Endothelial cell of umbilical vein (primary cell): ENCODE measurements around the gene PTPRE. TPM values are rescaled to one million over a fixed set of nuclear protein-coding genes. Genes with fewer than 3 reads are reported as not detected.
A peak's percentile ranks its signal among the peaks of the same experiment; 100 is the strongest.

Experiments used
- BruUV-seq: library from RNA; stranded (reverse); fragments of 400-500 nt; replicated peaks from 2 replicates; lab custom pipeline; 2021; lab: Mats Ljungman, UMichigan
- CTCF ChIA-PET: fragments of 300-600, 350-600 bp; sonication (Branson Sonifier 250); formaldehyde crosslinking; loops from one replicate; lab custom pipeline; 2021; ENCODE audit warnings: antibody characterized with exemption, inconsistent platforms; lab: Charles Lee
- POLR2A ChIA-PET: fragments of 300-600, 350-600 bp; sonication (Branson Sonifier 250); formaldehyde crosslinking; loops from one replicate; lab custom pipeline; 2021; ENCODE audit warnings: antibody characterized with exemption, inconsistent platforms; lab: Charles Lee
- DNase-seq: peaks from one replicate; pipeline ENCODE4 v3.0.0-alpha.2; 2011; ENCODE audit warnings: low read depth, low spot score
- FAIRE-seq: peaks from 2 replicates; lab custom pipeline; 2011; peaks lifted over from hg19 to GRCh38; lab: Jason Lieb, UNC
- H2AFZ ChIP-seq: 2 replicates; pipeline ENCODE4 v1.6.0; 2012; ENCODE audit warnings: low read depth, low read length, control low read depth, inconsistent platforms
- H3K27ac ChIP-seq: 2 replicates; pipeline ENCODE4 v1.5.1; 2011; ENCODE audit warnings: low read depth, mild to moderate bottlenecking, control low read depth, low read length, moderate library complexity; ENCODE audit not compliant: insufficient read depth
- H3K27me3 ChIP-seq, 2 experiments: 2 replicates each; pipeline versions ENCODE4 v1.6.0 to v1.6.1; 2011; ENCODE audit warnings: low read length in 2 of 2, mixed read lengths in 1 of 2; ENCODE audit not compliant: control insufficient read depth in 2 of 2, insufficient read depth in 2 of 2
- H3K36me3 ChIP-seq, 2 experiments: 2 replicates in 1 of 2; 3 replicates in 1 of 2; pipeline ENCODE4 v1.5.1; 2011; ENCODE audit warnings: low read length in 2 of 2, mild to moderate bottlenecking in 1 of 2, moderate library complexity in 1 of 2; ENCODE audit not compliant: control insufficient read depth in 2 of 2, insufficient read depth in 2 of 2; ENCODE audit errors: extremely low read depth in 1 of 2
- H3K4me1 ChIP-seq: 3 replicates; pipeline ENCODE4 v1.5.1; 2011; ENCODE audit warnings: mild to moderate bottlenecking, low read length; ENCODE audit not compliant: control insufficient read depth, insufficient read depth; ENCODE audit errors: extremely low read depth
- H3K4me2 ChIP-seq: 2 replicates; pipeline ENCODE4 v1.6.1; 2011; ENCODE audit warnings: low read length, control low read depth, mixed read lengths; ENCODE audit not compliant: insufficient read depth
- H3K4me3 ChIP-seq, 3 experiments: fragments of 200-600 bp in 1 of 3; sonication (generic), shearing (Covaris generic) in 1 of 3; replicated peaks in 1 of 3; 2 replicates each; pipeline ENCODE4 v1.5.1; 2011 to 2016; ENCODE audit warnings: control low read depth in 3 of 3, low read length in 3 of 3, mild to moderate bottlenecking in 2 of 3, inconsistent platforms in 1 of 3, low read depth in 1 of 3, moderate library complexity in 1 of 3; ENCODE audit not compliant: insufficient read depth in 1 of 3
- H3K79me2 ChIP-seq: 2 replicates; pipeline ENCODE4 v1.6.0; 2012; ENCODE audit warnings: low read length, inconsistent platforms; ENCODE audit not compliant: control insufficient read depth, insufficient read depth
- H3K9ac ChIP-seq: replicated peaks from 2 replicates; pipeline ENCODE3; 2011; ENCODE audit warnings: low read length, control low read depth; ENCODE audit not compliant: insufficient read depth; ENCODE audit errors: extremely low read depth
- H3K9me1 ChIP-seq: replicated peaks from 3 replicates; pipeline ENCODE4 v1.6.0; 2011; ENCODE audit warnings: mild to moderate bottlenecking, low read length; ENCODE audit not compliant: control insufficient read depth, insufficient read depth; ENCODE audit errors: extremely low read depth
- H3K9me3 ChIP-seq: replicated peaks from 2 replicates; pipeline ENCODE4 v1.5.1; 2012; ENCODE audit warnings: low read length, inconsistent platforms; ENCODE audit not compliant: control insufficient read depth, insufficient read depth
- H4K20me1 ChIP-seq: replicated peaks from 2 replicates; pipeline ENCODE3; 2011; ENCODE audit warnings: mild to moderate bottlenecking, low read length; ENCODE audit not compliant: control insufficient read depth, insufficient read depth; ENCODE audit errors: extremely low read depth
- EZH2 ChIP-seq: IDR thresholded peaks from 2 replicates; pipeline ENCODE4 v1.6.1; 2012; ENCODE audit warnings: borderline replicate concordance, low read depth, mild to moderate bottlenecking, moderate library complexity, low read length, inconsistent platforms; ENCODE audit not compliant: severe bottlenecking
- FOS ChIP-seq: IDR thresholded peaks from 2 replicates; pipeline ENCODE4 v1.6.1; 2011; ENCODE audit warnings: mild to moderate bottlenecking, low read length, moderate library complexity, borderline replicate concordance; ENCODE audit not compliant: insufficient read depth
- GATA2 ChIP-seq: IDR thresholded peaks from 2 replicates; pipeline ENCODE4 v1.7.0; 2011; ENCODE audit warnings: low read depth, mild to moderate bottlenecking, moderate library complexity, mixed read lengths, low read length; ENCODE audit not compliant: insufficient read length, insufficient read depth
- JUN ChIP-seq: IDR thresholded peaks from 2 replicates; pipeline ENCODE4 v1.6.1; 2011; ENCODE audit warnings: borderline replicate concordance, low read depth; ENCODE audit not compliant: insufficient read length, insufficient read depth
- MAX ChIP-seq: IDR thresholded peaks from 2 replicates; pipeline ENCODE4 v1.6.1; 2011; ENCODE audit not compliant: insufficient read depth, insufficient read length
- MYC ChIP-seq: IDR thresholded peaks from one replicate; pipeline ENCODE4 v1.6.1; 2011; ENCODE audit warnings: mild to moderate bottlenecking, low read depth, low read length
- POLR2A ChIP-seq: IDR thresholded peaks from 2 replicates; pipeline ENCODE4 v1.6.1; 2012; ENCODE audit warnings: low read depth, mild to moderate bottlenecking, control low read depth, low read length
- POLR2AphosphoS5 ChIP-seq: IDR thresholded peaks from 2 replicates; pipeline ENCODE4 v1.6.1; 2012; ENCODE audit warnings: low read depth, mild to moderate bottlenecking, control low read depth, low read length, moderate library complexity; ENCODE audit not compliant: insufficient read depth
- dilution Hi-C: fragments of 300-500 bp; cut with MboI; formaldehyde crosslinking; loops from one replicate; pipeline ENCODE4 v1.15.0; 2019; ENCODE audit warnings: low sequenced_read_pairs; ENCODE audit not compliant: extremely low pct_ligation_motif_present
- intact Hi-C: fragments of 100-400 bp; cut with micrococcal nuclease; formaldehyde crosslinking; loops from one replicate; pipeline ENCODE4 v1.10.0; 2022
- polyA plus RNA-seq, 4 experiments: library from polyadenylated mRNA; depleted of rRNA in 3 of 4; stranded (reverse) in 3 of 4; unstranded in 1 of 4; fragments of >200 nt; gene quantifications; 2 replicates each; pipeline versions ENCODE4 v1.2.1 to v1.2.3, GENCODE V29; 2011 to 2012; ENCODE audit warnings: missing spikeins in 1 of 4
- total RNA-seq: library from RNA; stranded (reverse); gene quantifications from 2 replicates; pipeline ENCODE4 v1.2.3, GENCODE V29; 2021
- TF ChIP-seq, protein P1 (sequence below), 2 donors: IDR thresholded peaks; 1 replicate in 1 of 2; 2 replicates in 1 of 2; pipeline ENCODE4 v1.5.1; 2011; ENCODE audit warnings: low read length in 2 of 2, mild to moderate bottlenecking in 2 of 2, moderate library complexity in 2 of 2, control low read depth in 1 of 2, inconsistent platforms in 1 of 2, low read depth in 1 of 2; ENCODE audit not compliant: insufficient read depth in 1 of 2; ENCODE audit errors: extremely low read depth in 1 of 2

Gene PTPRE
- total and polyA plus RNA-seq, 2 donors (not counting 3 experiments of a cell fraction or from before 2014, with no cell fraction given) = 37.3 to 116 TPM

DNA sequence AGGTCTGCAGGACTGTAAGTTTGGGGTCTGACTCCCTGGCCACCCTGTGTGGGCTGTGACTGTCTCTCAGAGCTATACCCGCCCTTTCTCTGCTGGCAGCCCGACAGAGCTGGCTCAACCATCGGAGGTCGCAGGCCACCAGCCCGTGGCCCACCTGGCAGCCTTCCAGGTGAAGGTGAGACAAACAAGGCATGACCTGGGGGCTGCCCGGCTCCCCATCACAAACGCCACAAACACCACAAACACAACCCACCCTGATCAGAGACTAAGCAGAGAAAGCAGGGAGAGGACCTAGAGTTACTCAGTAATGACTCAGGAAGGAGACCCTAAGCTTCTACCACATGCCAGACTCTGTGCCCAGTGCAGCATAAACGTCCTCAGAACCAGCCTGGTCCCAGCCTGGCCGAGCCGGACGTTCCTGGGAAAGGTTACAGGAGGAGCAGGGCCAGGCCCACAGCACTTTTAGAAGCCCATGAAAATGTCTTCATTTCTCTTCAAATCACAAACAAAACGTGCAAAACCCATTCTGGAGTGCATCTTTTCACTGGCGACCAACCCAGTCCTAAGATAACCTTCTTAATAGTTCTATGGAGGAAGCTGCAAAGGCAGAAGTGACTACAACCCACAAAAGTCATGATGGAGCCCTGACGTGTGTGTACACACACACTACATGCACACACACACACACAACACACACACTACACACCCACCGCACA lies 152.5 kb downstream of the PTPRE start:
- dilution Hi-C loops = no loop called here
- intact Hi-C loops = no loop called here
- H3K9ac ChIP-seq = no peak overlapping the region

GRCh38 chr10:128059982-128060293 lies 153.0 kb downstream of the PTPRE start:
- no peak overlapping the region for H3K9ac ChIP-seq
- peaks cover 19 to 52% of the 10 kb centered on the region in 2 experiments for H3K36me3 ChIP-seq
- H3K9me3 ChIP-seq = no peaks in the 10 kb centered on the region
- H3K4me3 ChIP-seq = no peak overlapping the region
- ChIA-PET POLR2A (no interaction called here), CTCF (interaction anchor here (1.2 to 7.3 kb wide), 3 partner anchors 9 to 48 kb away, joined by 3 to 42 read pairs (median 12); no protein-coding TSS in a partner anchor)
- H3K27me3 ChIP-seq = no peaks in the 10 kb centered on the region
- H3K4me2 ChIP-seq = no peak overlapping the region
- no peak for FAIRE-seq
- DNase-seq = no peak
- TF ChIP-seq JUN (no peak), MYC (no peak), POLR2A (no peak), POLR2AphosphoS5 (no peak), FOS (no peak), EZH2 (no peak), GATA2 (no peak), MAX (no peak)
- TF ChIP-seq, protein P1, sequence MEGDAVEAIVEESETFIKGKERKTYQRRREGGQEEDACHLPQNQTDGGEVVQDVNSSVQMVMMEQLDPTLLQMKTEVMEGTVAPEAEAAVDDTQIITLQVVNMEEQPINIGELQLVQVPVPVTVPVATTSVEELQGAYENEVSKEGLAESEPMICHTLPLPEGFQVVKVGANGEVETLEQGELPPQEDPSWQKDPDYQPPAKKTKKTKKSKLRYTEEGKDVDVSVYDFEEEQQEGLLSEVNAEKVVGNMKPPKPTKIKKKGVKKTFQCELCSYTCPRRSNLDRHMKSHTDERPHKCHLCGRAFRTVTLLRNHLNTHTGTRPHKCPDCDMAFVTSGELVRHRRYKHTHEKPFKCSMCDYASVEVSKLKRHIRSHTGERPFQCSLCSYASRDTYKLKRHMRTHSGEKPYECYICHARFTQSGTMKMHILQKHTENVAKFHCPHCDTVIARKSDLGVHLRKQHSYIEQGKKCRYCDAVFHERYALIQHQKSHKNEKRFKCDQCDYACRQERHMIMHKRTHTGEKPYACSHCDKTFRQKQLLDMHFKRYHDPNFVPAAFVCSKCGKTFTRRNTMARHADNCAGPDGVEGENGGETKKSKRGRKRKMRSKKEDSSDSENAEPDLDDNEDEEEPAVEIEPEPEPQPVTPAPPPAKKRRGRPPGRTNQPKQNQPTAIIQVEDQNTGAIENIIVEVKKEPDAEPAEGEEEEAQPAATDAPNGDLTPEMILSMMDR (IDR thresholded peaks at IDR 0.05; ENCODE audit: extremely low read depth in 1 of 2, insufficient read depth in 1 of 2, low read depth in 1 of 2, low read length in 2 of 2) = no peak
- no peaks in the 10 kb centered on the region for H3K79me2 ChIP-seq
- intact Hi-C loops = no loop called here
- H3K9me1 ChIP-seq = no peaks in the 10 kb centered on the region
- H3K4me1 ChIP-seq = peaks cover 30% of the 10 kb centered on the region
- TSS peak; percentile 29 for BruUV-seq
- dilution Hi-C loops = no loop called here
- H2AFZ ChIP-seq = no peak overlapping the region
- no peak overlapping the region for H3K27ac ChIP-seq
- no peaks in the 10 kb centered on the region for H4K20me1 ChIP-seq

More for the DNA sequence above, 152.5 kb downstream of the PTPRE start:
- Histone ChIP-seq H3K4me1 (peaks cover 30% of the 10 kb centered on the region), H3K27me3 (no peaks in the 10 kb centered on the region), H3K4me3 (no peak overlapping the region), H3K9me1 (no peaks in the 10 kb centered on the region), H4K20me1 (no peaks in the 10 kb centered on the region), H2AFZ (no peak overlapping the region), H3K27ac (no peak overlapping the region), H3K79me2 (no peaks in the 10 kb centered on the region), H3K4me2 (no peak overlapping the region), H3K36me3 (peaks cover 22 to 54% of the 10 kb centered on the region in 2 experiments), H3K9me3 (no peaks in the 10 kb centered on the region)
- TF ChIP-seq GATA2 = no peak
- DNase-seq (no peak), FAIRE-seq (peak; percentile 24)
- ChIA-PET POLR2A (no interaction called here), CTCF (interaction anchor here (1.2 to 7.3 kb wide), 3 partner anchors 10 to 48 kb away, joined by 3 to 42 read pairs (median 12); no protein-coding TSS in a partner anchor)
- BruUV-seq = no TSS peak
